ENCODE measurements around the gene SRSF2. TPM values are rescaled to one million over a fixed set of nuclear protein-coding genes. Genes with fewer than 3 reads are reported as not detected.
"Not testable (repeated sequence)": the region's sequence is repeated elsewhere in the genome, so short reads cannot be mapped to it uniquely, and the experiment has no call there.

Gene SRSF2
- total and polyA plus RNA-seq, 9 donors = 126 to 245 (median 166) TPM

- H3K27ac ChIP-seq = peak within 1 kb of the TSS; percentile 83 to 93
- WGBS, 3 donors = 1 to 10% (median 3%) methylated on average over 14 to 45 of the region's 56 CpGs
- intact Hi-C loops (cut with DNase I) = loop anchor here in 2 of 4 donors (5.0 to 10.0 kb wide), 2 partner anchors 86 to 184 kb away; no protein-coding TSS in a partner anchor
- no peaks in the 10 kb centered on the region for H3K27me3 ChIP-seq
- peak within 1 kb of the TSS; percentile 87 for H3K4me3 ChIP-seq
- DNase-seq = peak; percentile 80 to 89 (median 88)
- peaks cover 18% of the 10 kb centered on the region for H3K4me1 ChIP-seq (ENCODE audit: insufficient read depth)
- TF ChIP-seq CTCF (IDR thresholded peaks at IDR 0.05) (no peak), EP300 (IDR thresholded peaks at IDR 0.05) (no peak), POLR2A (IDR thresholded peaks at IDR 0.05) (no peak)
- no peaks in the 10 kb centered on the region for H3K9me3 ChIP-seq
- H3K36me3 ChIP-seq = no peaks in the 10 kb centered on the region
Measured at GRCh38 chr17:76710863-76711611, 26.1 kb downstream of the SRSF2 start, which contains the start of gene MXRA7. TSS of gene MXRA7 (minus strand) at chr17:76710965. CDS start at chr17:76710946, 19 bp downstream.

- not testable (repeated sequence) for H3K9me3 ChIP-seq, H3K36me3 ChIP-seq, H3K27me3 ChIP-seq
- WGBS, 3 donors = 1 to 2% (median 1%) methylated on average over 17 to 49 of the region's 79 CpGs
- Histone ChIP-seq H3K4me1 (ENCODE audit: insufficient read depth) (peaks cover 18% of the 10 kb centered on the region), H3K4me3 (peak overlapping the region; percentile 87), H3K27ac (peak overlapping the region; percentile 77 to 93)
- intact Hi-C loops (cut with DNase I) = loop anchor here in 2 of 4 donors (5.0 to 10.0 kb wide), 3 partner anchors 85 to 183 kb away; partner anchors contain the start of gene CYGB (in 1 of the 2)
- peak in 3 of 5 donors; percentile 56 to 60 (median 59) for DNase-seq
Measured at GRCh38 chr17:76709951-76710862, 26.9 kb downstream of the SRSF2 start.

GRCh38 chr17:76709077-76709950 lies 27.8 kb downstream of the SRSF2 start:
- Histone ChIP-seq H3K27ac (peak overlapping the region; percentile 77 to 93), H3K4me3 (peak overlapping the region; percentile 87), H3K9me3 (no peaks in the 10 kb centered on the region), H3K4me1 (ENCODE audit: insufficient read depth) (peaks cover 18% of the 10 kb centered on the region), H3K27me3 (no peaks in the 10 kb centered on the region), H3K36me3 (no peaks in the 10 kb centered on the region)
- intact Hi-C loops (cut with DNase I) = loop anchor here in 1 of 4 donors (10.0 kb wide), 1 partner anchor 175 kb away; the partner anchor contains the start of gene CYGB
- 9 to 23% (median 10%) methylated on average over 29 of the region's 29 CpGs for WGBS, 3 donors
- DNase-seq = peak; percentile 78 to 87 (median 82)
- TF ChIP-seq CTCF (IDR thresholded peaks at IDR 0.05) (no peak), EP300 (IDR thresholded peaks at IDR 0.05) (peak; percentile 45), POLR2A (IDR thresholded peaks at IDR 0.05) (peak; percentile 36)

GRCh38 chr17:76707985-76708807 lies 28.9 kb downstream of the SRSF2 start:
- WGBS, 3 donors = 41 to 51% (median 44%) methylated on average over 14 of the region's 14 CpGs

More at GRCh38 chr17:76707985-76708807, 28.9 kb downstream of the SRSF2 start:
- Histone ChIP-seq H3K4me1 (ENCODE audit: insufficient read depth) (peaks cover 18% of the 10 kb centered on the region), H3K4me3 (peak overlapping the region; percentile 87), H3K27ac (peak overlapping the region; percentile 52 to 77), H3K36me3 (no peaks in the 10 kb centered on the region), H3K27me3 (no peaks in the 10 kb centered on the region), H3K9me3 (no peaks in the 10 kb centered on the region)
- intact Hi-C loops (cut with DNase I) = loop anchor here in 1 of 4 donors (10.0 kb wide), 1 partner anchor 173 kb away; the partner anchor contains the start of gene CYGB
- DNase-seq = peak in 1 of 5 donors; percentile 53
- no peak for TF ChIP-seq EP300 (IDR thresholded peaks at IDR 0.05)
